HS-27A (cell line): ENCODE measurements around the gene GLOD4.

ENCODE experiments used
- DNase-seq: peaks from one replicate; pipeline ENCODE4 v3.0.0-alpha.2; 2012; ENCODE audit warnings: low read depth, missing footprints

GLOD4 gene

GRCh38 chr17:740240-741017 is 41.7 kb downstream of the GLOD4 start:
- DNase-seq = no peak

DNA sequence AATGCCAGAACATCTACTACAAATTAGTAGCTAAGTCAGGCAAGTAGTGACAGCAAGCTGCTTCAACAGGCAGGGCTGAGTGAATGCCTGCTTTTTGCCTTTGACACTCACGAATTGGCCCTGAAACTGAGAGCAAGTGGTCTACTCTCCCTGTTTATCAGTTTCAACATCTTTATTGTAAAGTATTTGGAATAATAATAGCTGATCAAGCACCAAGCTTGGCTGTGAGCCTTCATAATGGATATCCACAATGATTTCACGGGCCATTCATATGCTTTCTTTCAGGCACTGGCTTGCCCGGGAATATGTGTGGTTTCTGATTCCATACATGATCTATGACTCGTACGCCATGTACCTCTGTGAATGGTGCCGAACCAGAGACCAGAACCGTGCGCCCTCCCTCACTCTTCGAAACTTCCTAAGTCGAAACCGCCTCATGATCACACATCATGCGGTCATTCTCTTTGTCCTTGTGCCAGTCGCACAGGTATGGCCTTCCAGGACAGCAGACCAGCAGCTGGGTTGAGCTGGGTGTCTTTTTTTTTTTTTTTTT is 44.4 kb downstream of the GLOD4 start:
- DNase-seq = no peak

DNA sequence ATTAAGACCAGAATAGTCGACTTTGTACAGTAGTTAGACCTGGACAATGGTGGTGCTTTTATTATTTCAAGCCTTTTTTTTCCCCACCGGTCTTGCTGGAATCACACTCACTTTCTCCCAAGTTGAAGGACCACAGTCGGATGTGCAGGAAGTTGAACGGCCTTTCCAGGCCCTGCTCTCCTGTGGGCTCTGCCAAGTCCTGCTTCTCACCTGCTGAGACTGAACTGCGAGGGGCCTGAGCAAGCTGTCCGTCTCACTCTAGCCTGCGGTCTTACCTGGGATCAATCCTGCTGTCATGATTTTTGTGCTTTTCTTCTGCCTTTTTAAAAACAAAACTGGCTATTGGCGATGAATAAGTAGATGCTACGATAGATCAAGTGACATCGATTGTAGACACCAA is 48.3 kb downstream of the GLOD4 start:
- no peak for DNase-seq

GRCh38 chr17:732902-733720 is 49.0 kb downstream of the GLOD4 start:
- DNase-seq = no peak

DNA sequence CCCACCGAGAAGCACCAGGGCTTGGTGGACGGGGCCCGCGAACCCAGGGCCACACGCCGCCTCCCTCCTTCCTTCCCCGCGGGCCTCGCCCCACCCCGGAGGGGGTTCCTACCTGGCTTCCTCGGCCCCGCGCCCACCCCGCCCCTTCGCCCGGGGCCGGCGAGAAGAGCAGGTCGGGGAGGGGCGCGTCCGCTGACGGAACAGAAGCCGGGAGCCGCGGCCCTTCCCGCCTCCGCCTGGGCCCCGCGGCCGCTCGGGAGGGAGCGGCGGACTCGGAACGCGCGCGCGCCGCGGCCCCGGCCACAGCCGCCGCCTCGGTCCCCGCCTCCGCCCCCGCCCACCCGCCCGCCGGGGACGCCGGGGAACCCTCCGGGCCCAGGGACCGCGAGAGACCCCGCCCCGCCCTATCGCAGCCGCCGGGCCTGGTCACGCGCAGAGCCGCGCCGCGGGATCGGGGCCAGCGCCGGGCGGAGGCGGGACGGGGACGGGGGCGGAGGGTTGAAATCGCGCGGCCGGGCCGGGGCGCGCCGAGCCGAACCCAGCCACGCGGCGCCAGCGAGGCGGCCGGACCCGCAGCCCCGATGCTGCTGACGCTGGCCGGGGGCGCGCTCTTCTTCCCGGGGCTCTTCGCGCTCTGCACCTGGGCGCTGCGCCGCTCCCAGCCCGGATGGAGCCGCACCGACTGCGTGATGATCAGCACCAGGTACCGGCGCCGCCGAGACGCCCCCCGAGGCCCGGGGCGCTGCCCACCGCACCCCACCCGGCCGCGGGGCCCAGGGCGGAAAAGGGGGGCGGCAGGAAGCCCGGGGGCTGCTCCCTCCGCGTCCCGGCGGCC is 49.8 kb downstream of the GLOD4 start, which contains the start of gene TLCD3A:
Gene TLCD3A (plus strand): TSS at position 530 of the 835 bp plus-strand sequence. CDS start 52 bp downstream, at position 582.
- DNase-seq = no peak

- no peak for DNase-seq
These were observed 50.4 kb downstream of the GLOD4 start for GRCh38 chr17:731644-732066.

- DNase-seq = no peak
These were observed 53.2 kb downstream of the GLOD4 start for GRCh38 chr17:728911-729310.

DNA sequence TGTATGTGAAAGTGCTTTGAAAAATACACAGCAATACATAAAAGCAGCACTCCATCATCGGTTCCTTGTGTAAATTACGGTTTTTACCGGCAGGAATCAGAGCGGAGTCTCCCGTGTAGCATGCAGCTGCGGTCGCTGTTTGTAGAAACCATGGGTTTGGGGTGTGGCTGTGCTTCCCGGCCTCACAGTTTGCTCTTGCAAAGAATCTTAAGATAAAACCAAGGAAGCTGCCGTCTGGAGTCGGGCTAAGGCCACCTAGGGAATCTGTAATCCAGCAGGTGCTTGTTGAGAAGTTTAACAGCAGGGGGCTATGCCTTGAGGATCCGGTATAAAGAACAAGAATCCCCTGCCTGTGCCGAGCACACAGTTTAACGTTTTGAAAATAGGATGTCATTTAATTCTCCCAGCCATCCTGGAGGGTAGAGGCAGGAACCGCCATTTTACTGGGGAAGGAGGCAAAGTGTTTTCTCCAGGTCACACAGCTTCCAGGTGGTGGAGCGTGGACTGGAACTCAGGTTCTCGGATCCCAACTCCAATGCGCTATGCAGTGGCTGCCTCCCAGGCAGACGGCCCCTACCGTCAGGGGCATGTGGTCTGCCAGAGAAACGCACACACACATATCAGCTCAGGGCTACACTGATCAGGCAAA is 55.7 kb downstream of the GLOD4 start:
- no peak for DNase-seq

GRCh38 chr17:725746-726145 is 56.3 kb downstream of the GLOD4 start:
- DNase-seq = no peak

- no peak for DNase-seq
These were observed 57.0 kb downstream of the GLOD4 start for GRCh38 chr17:725084-725483.

- no peak for DNase-seq
These were observed 60.5 kb downstream of the GLOD4 start for GRCh38 chr17:721540-721937.

DNA sequence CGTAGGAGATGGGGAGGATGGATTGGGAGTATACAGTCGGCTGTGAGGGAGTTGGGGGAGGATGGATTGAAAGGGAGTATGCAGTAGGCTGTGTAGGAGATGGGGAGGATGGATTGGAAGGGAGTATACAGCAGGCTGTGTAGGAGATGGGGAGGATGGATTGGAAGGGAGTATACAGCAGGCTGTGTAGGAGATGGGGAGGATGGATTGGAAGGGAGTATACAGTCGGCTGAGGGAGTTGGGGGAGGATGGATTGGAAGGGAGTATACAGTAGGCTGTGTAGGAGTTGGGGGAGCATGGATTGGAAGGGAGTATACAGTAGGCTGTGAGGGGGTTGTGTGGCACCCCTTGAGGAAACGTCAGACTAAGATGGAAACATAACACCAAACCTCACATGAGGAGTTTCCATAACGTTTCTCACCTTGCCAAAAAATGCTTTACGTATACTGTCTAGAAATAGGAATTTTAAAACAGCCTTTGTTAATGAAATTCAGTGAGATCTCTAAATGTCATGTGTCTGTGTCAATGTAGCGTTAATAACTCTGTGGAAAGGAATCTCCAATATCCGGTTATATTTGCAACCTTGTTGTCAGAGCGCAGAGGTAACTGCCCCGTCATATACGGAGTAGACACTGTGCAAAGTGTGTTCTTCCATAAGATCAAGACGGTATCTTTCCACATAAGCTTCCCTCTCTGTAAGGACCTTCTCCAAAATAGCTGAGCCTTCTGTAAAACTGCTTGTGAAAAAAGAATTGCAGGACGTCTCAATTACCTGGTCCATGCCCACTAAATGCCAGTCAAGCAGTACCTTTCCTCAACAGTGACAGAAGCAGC is 61.2 kb downstream of the GLOD4 start:
- DNase-seq = no peak

DNA sequence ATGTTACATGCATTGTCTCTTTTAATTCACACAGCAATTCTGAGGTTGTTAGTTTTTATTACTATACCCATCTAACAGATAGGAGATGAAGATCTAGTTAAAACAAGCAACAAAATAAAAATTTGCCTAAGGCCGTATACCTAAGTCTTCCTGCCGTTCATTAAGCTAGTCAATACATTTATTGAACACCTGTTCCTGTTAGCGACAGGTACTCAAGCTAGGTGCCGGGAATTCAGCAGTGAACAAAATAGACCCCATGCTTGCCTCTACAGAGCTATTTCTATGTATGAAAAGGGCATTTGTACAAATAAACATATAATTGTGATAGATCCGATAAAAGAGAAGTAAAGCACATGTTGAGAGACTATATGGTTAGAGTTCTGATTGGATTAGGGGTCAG is 64.0 kb downstream of the GLOD4 start:
- DNase-seq = no peak
